CD4-positive, CD25-positive, alpha-beta regulatory T cell (primary cell): Measurements from ENCODE around the gene BANP. TPM values are rescaled to one million over a fixed set of nuclear protein-coding genes. Genes with fewer than 3 reads are reported as not detected.

Source experiments
- ATAC-seq, 2 donors: fragments of 150-1000 bp; cut with Tn5 transposase; one replicate each; pipeline ENCODE4 v1.10.0; 2021; ENCODE audit warnings: low read depth in 2 of 2, moderate number of reproducible peaks in 2 of 2, moderate library complexity in 1 of 2
- DNase-seq, 3 donors: peaks; one replicate each; pipeline versions ENCODE4 v3.0.0 to v3.0.0-alpha.2; 2012 to 2022; ENCODE audit warnings: mixed read lengths in 1 of 3
- H3K27ac ChIP-seq: one replicate; pipeline ENCODE4 v1.7.0; 2013; ENCODE audit warnings: mild to moderate bottlenecking, low read length; ENCODE audit not compliant: insufficient read depth, poor library complexity, severe bottlenecking
- H3K27me3 ChIP-seq: one replicate; pipeline ENCODE4 v1.7.0; 2013; ENCODE audit warnings: low read length; ENCODE audit not compliant: control insufficient read depth, insufficient read depth
- H3K36me3 ChIP-seq: one replicate; pipeline ENCODE4 v1.7.0; 2013; ENCODE audit warnings: mild to moderate bottlenecking, low read length, moderate library complexity; ENCODE audit not compliant: control insufficient read depth, insufficient read depth
- H3K4me1 ChIP-seq: 2 replicates; pipeline ENCODE4 v1.7.0; 2013; ENCODE audit warnings: mild to moderate bottlenecking, low read length; ENCODE audit not compliant: insufficient read depth, control insufficient read depth, poor library complexity, severe bottlenecking
- H3K4me3 ChIP-seq: one replicate; pipeline ENCODE4 v1.7.0; 2013; ENCODE audit warnings: low read depth, mild to moderate bottlenecking, low read length, moderate library complexity
- H3K9me3 ChIP-seq, 2 experiments: 1 replicate in 1 of 2; 2 replicates in 1 of 2; pipeline ENCODE4 v1.7.0; 2013; ENCODE audit warnings: low read length in 2 of 2, mild to moderate bottlenecking in 1 of 2, moderate library complexity in 1 of 2; ENCODE audit not compliant: control insufficient read depth in 2 of 2
- H3K27ac Mint-ChIP-seq, 3 donors: one replicate each; pipeline ENCODE4 v1.8.0; 2020 to 2022; ENCODE audit warnings: mild to moderate bottlenecking in 3 of 3, mixed read lengths in 3 of 3, moderate library complexity in 2 of 3
- H3K27me3 Mint-ChIP-seq: one replicate; pipeline ENCODE4 v1.8.0; 2022; ENCODE audit warnings: mild to moderate bottlenecking, mixed read lengths
- H3K36me3 Mint-ChIP-seq: one replicate; pipeline ENCODE4 v1.8.0; 2020; ENCODE audit warnings: mixed read lengths
- H3K4me1 Mint-ChIP-seq, 4 donors: one replicate each; pipeline ENCODE4 v1.8.0; 2020 to 2022; ENCODE audit warnings: mixed read lengths in 4 of 4, mild to moderate bottlenecking in 1 of 4
- H3K4me3 Mint-ChIP-seq, 4 donors: one replicate each; pipeline ENCODE4 v1.8.0; 2020 to 2022; ENCODE audit warnings: mild to moderate bottlenecking in 4 of 4, mixed read lengths in 4 of 4, moderate library complexity in 3 of 4
- H3K9me3 Mint-ChIP-seq, 7 donors: one replicate each; pipeline ENCODE4 v1.8.0; 2020 to 2022; ENCODE audit warnings: mixed read lengths in 7 of 7, mild to moderate bottlenecking in 3 of 7, moderate library complexity in 2 of 7
- polyA plus RNA-seq, 4 donors: library from polyadenylated mRNA; unstranded; fragments of 300-500 nt; fragmentation: Illumina TruSeq; gene quantifications; one replicate each; pipeline ENCODE4 v1.2.3, GENCODE V29; 2021
- total RNA-seq: library from RNA; stranded (reverse); gene quantifications from one replicate; pipeline ENCODE4 v1.2.3, GENCODE V29; 2022

The BANP gene
- total and polyA plus RNA-seq, 5 donors from 2014 or later: 20.4 to 114 (median 26.6) TPM

GRCh38 chr16:88010968-88011483 lies 59.8 kb downstream of the BANP start:
- Mint-ChIP-seq H3K9me3 (no peaks in the 10 kb centered on the region), H3K27ac (no peak overlapping the region), H3K36me3 (peaks cover 26% of the 10 kb centered on the region), H3K27me3 (no peaks in the 10 kb centered on the region), H3K4me1 (peaks cover 0 to 6% (median 2%) of the 10 kb centered on the region in 4 donors), H3K4me3 (no peak overlapping the region)
- DNase-seq (no peak), ATAC-seq (no peak)
- Histone ChIP-seq H3K36me3 (peaks cover 60% of the 10 kb centered on the region), H3K4me1 (no peaks in the 10 kb centered on the region), H3K9me3 (no peaks in the 10 kb centered on the region), H3K27ac (no peak overlapping the region), H3K27me3 (no peaks in the 10 kb centered on the region), H3K4me3 (no peak overlapping the region)

- peaks cover 28% of the 10 kb centered on the region for H3K36me3 Mint-ChIP-seq
- H3K36me3 ChIP-seq: peaks cover 53% of the 10 kb centered on the region
Observed at GRCh38 chr16:88012360-88012759, 61.1 kb downstream of the BANP start.

GRCh38 chr16:88013091-88013609 lies 61.9 kb downstream of the BANP start:
- H3K36me3 ChIP-seq: peaks cover 45% of the 10 kb centered on the region
- Mint-ChIP-seq H3K36me3 (peaks cover 22% of the 10 kb centered on the region), H3K4me1 (peaks cover 0 to 6% (median 2%) of the 10 kb centered on the region in 4 donors), H3K4me3 (no peak overlapping the region), H3K27me3 (no peaks in the 10 kb centered on the region), H3K27ac (no peak overlapping the region), H3K9me3 (no peaks in the 10 kb centered on the region)
- no peak overlapping the region for H3K27ac ChIP-seq
- no peaks in the 10 kb centered on the region for H3K27me3 ChIP-seq
- H3K4me3 ChIP-seq: no peak overlapping the region
- no peaks in the 10 kb centered on the region for H3K9me3 ChIP-seq
- H3K4me1 ChIP-seq: no peaks in the 10 kb centered on the region
- no peak for DNase-seq
- no peak for ATAC-seq

More at GRCh38 chr16:88012360-88012759, 61.1 kb downstream of the BANP start:
- no peaks in the 10 kb centered on the region for H3K27me3 ChIP-seq
- H3K4me3 Mint-ChIP-seq: no peak overlapping the region
- H3K9me3 ChIP-seq: no peaks in the 10 kb centered on the region
- H3K27ac ChIP-seq: no peak overlapping the region
- no peak overlapping the region for H3K4me3 ChIP-seq
- no peaks in the 10 kb centered on the region for H3K9me3 Mint-ChIP-seq
- H3K4me1 ChIP-seq: no peaks in the 10 kb centered on the region
- no peak overlapping the region for H3K27ac Mint-ChIP-seq
- no peaks in the 10 kb centered on the region for H3K27me3 Mint-ChIP-seq
- ATAC-seq (no peak), DNase-seq (no peak)
- peaks cover 0 to 6% (median 2%) of the 10 kb centered on the region in 4 donors for H3K4me1 Mint-ChIP-seq

- Mint-ChIP-seq H3K36me3 (peaks cover 15% of the 10 kb centered on the region), H3K4me3 (no peak overlapping the region), H3K27ac (no peak overlapping the region)
Observed at GRCh38 chr16:88013766-88014251, 62.6 kb downstream of the BANP start.

GRCh38 chr16:88014252-88014781 lies 63.1 kb downstream of the BANP start:
- Mint-ChIP-seq H3K9me3 (no peaks in the 10 kb centered on the region), H3K27me3 (no peaks in the 10 kb centered on the region), H3K4me3 (no peak overlapping the region), H3K4me1 (peaks cover 0 to 2% (median 0%) of the 10 kb centered on the region in 4 donors), H3K27ac (no peak overlapping the region), H3K36me3 (peaks cover 11% of the 10 kb centered on the region)
- no peaks in the 10 kb centered on the region for H3K27me3 ChIP-seq
- no peak overlapping the region for H3K27ac ChIP-seq
- no peak overlapping the region for H3K4me3 ChIP-seq
- no peaks in the 10 kb centered on the region for H3K9me3 ChIP-seq
- DNase-seq (no peak), ATAC-seq (no peak)
- peaks cover 38% of the 10 kb centered on the region for H3K36me3 ChIP-seq
- no peaks in the 10 kb centered on the region for H3K4me1 ChIP-seq

More at GRCh38 chr16:88013766-88014251, 62.6 kb downstream of the BANP start:
- Histone ChIP-seq H3K36me3 (peaks cover 40% of the 10 kb centered on the region), H3K4me1 (no peaks in the 10 kb centered on the region), H3K27me3 (no peaks in the 10 kb centered on the region), H3K27ac (no peak overlapping the region), H3K9me3 (no peaks in the 10 kb centered on the region), H3K4me3 (no peak overlapping the region)
- Mint-ChIP-seq H3K4me1 (peaks cover 0 to 4% (median 2%) of the 10 kb centered on the region in 4 donors), H3K27me3 (no peaks in the 10 kb centered on the region), H3K9me3 (no peaks in the 10 kb centered on the region)
- no peak for ATAC-seq
- DNase-seq: no peak

- Mint-ChIP-seq H3K4me3 (no peak overlapping the region), H3K4me1 (peaks cover 0 to 2% (median 0%) of the 10 kb centered on the region in 4 donors), H3K36me3 (peaks cover 7% of the 10 kb centered on the region), H3K27me3 (no peaks in the 10 kb centered on the region), H3K9me3 (no peaks in the 10 kb centered on the region), H3K27ac (no peak overlapping the region)
- H3K36me3 ChIP-seq: peaks cover 35% of the 10 kb centered on the region
- H3K4me3 ChIP-seq: no peak overlapping the region
- H3K9me3 ChIP-seq: no peaks in the 10 kb centered on the region
- no peaks in the 10 kb centered on the region for H3K4me1 ChIP-seq
- H3K27me3 ChIP-seq: no peaks in the 10 kb centered on the region
- H3K27ac ChIP-seq: no peak overlapping the region
- no peak for ATAC-seq
- DNase-seq: no peak
Observed at GRCh38 chr16:88014954-88015805, 63.9 kb downstream of the BANP start.

GRCh38 chr16:88015806-88016140 lies 64.5 kb downstream of the BANP start:
- peaks cover 7% of the 10 kb centered on the region for H3K36me3 Mint-ChIP-seq
- H3K27ac Mint-ChIP-seq: no peak overlapping the region
- no peak for DNase-seq

More at GRCh38 chr16:88015806-88016140, 64.5 kb downstream of the BANP start:
- H3K9me3 ChIP-seq: no peaks in the 10 kb centered on the region
- Mint-ChIP-seq H3K27me3 (no peaks in the 10 kb centered on the region), H3K4me3 (no peak overlapping the region), H3K4me1 (peaks cover 0 to 4% (median 2%) of the 10 kb centered on the region in 4 donors), H3K9me3 (no peaks in the 10 kb centered on the region)
- no peak overlapping the region for H3K4me3 ChIP-seq
- H3K36me3 ChIP-seq: peaks cover 31% of the 10 kb centered on the region
- H3K27me3 ChIP-seq: no peaks in the 10 kb centered on the region
- ATAC-seq: no peak
- H3K27ac ChIP-seq: no peak overlapping the region
- no peaks in the 10 kb centered on the region for H3K4me1 ChIP-seq
